ENCODE results near the gene SUGCT. TPM values are rescaled to one million over a fixed set of nuclear protein-coding genes. Genes with fewer than 3 reads are reported as not detected.

Gene SUGCT
- total and polyA plus RNA-seq, 2 of the 8 experiments (the other 6 are each of a cell fraction or from before 2014, with no cell fraction given), result 2.8 to 5.4 TPM

DNA sequence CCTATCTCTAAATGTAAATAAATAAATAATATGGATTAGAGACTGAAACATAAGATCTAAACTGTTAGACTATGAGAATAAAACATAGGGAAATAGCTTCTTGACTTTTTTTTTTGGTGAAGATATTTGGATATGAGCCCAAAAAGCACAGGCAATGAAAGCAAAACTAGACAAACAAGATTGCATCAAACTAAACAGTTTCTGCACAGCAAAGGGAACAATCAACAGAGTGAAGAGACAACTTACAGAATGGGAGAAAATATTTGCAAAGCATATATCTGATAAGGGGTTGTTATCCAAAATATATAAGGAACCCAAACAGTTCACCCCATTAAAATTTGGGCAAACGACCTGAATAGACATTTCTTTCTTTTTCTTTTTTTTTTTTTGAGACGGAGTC, 148.1 kb downstream of the SUGCT start:
- no peak overlapping the region for H3K27ac ChIP-seq (ENCODE audit: low read depth, low read length)
- ChIA-PET POLR2A (ENCODE audit: partially characterized antibody) (no interaction called here), CTCF (ENCODE audit: partially characterized antibody) (no interaction called here)
- 86% methylated on average over 2 of the region's 2 CpGs; no CpG with 5 or more reads in 1 of the 2 experiments for WGBS, 2 experiments (ENCODE audit: extremely low coverage in 1 of 2, insufficient coverage in 1 of 2, insufficient read length in 1 of 2, insufficient replicate concordance in 2 of 2, low coverage in 1 of 2, low lambda C conversion rate in 2 of 2, missing lambda C conversion rate in 1 of 2)
- no peak overlapping the region for H2AFZ ChIP-seq (ENCODE audit: low read length)
- no peaks in the 10 kb centered on the region for H3K4me1 ChIP-seq (replicated peaks in 1 of 4; ENCODE audit: control insufficient read depth in 3 of 4, insufficient read depth in 4 of 4, low read length in 3 of 4)
- no peak overlapping the region for H3K18ac ChIP-seq (ENCODE audit: extremely low read depth, low read length)
- no peaks in the 10 kb centered on the region for H3K79me1 ChIP-seq (ENCODE audit: low read depth, low read length)
- DNase-seq (ENCODE audit: low read depth in 1 of 2, low spot score in 2 of 2) (no peak), FAIRE-seq (no peak)
- TF ChIP-seq TCF12 (IDR thresholded peaks at IDR 0.05; ENCODE audit: low read depth, low read length), result no peak
- no peak for TF ChIP-seq HDAC6 (IDR thresholded peaks at IDR 0.05; ENCODE audit: low read depth, low read length)
- no peak for TF ChIP-seq TBP (IDR thresholded peaks at IDR 0.05; ENCODE audit: low read depth, low read length)
- no peak for TF ChIP-seq HDAC2 (IDR thresholded peaks at IDR 0.05; ENCODE audit: borderline replicate concordance in 1 of 2, low read depth in 2 of 2, low read length in 2 of 2)
- TF ChIP-seq EP300 (IDR thresholded peaks at IDR 0.05; ENCODE audit: borderline replicate concordance in 1 of 2, low read depth in 2 of 2, low read length in 2 of 2), result no peak
- TF ChIP-seq RAD21 (IDR thresholded peaks at IDR 0.05 in 1 of 2, conservative IDR thresholded peaks at IDR 0.05 in 1 of 2; ENCODE audit: low read depth in 2 of 2, low read length in 2 of 2), result no peak
- no peak for TF ChIP-seq RXRA (IDR thresholded peaks at IDR 0.05; ENCODE audit: insufficient read depth, low read depth, low read length)
- no peak for TF ChIP-seq CHD1 (IDR thresholded peaks at IDR 0.05; ENCODE audit: low read depth, low read length)
- TF ChIP-seq EZH2 (IDR thresholded peaks at IDR 0.05; ENCODE audit: low read depth, low read length, severe bottlenecking), result no peak
- no peaks in the 10 kb centered on the region for H3K36me3 ChIP-seq (ENCODE audit: control insufficient read depth in 2 of 4, insufficient read depth in 4 of 4, low read length in 3 of 4)
- no peaks in the 10 kb centered on the region for H3K79me2 ChIP-seq (ENCODE audit: control insufficient read depth in 1 of 2, insufficient read depth in 2 of 2, low read length in 2 of 2)
- no peak overlapping the region for H3K4me2 ChIP-seq (ENCODE audit: insufficient read depth in 1 of 2, low read depth in 2 of 2, low read length in 2 of 2)
- no peak overlapping the region for H4K91ac ChIP-seq (replicated peaks; ENCODE audit: insufficient read length, low read length)
- no peaks in the 10 kb centered on the region; the same call in 1 of the 2 replicates for H3K23me2 ChIP-seq (ENCODE audit: low read depth, low read length)
- no peaks in the 10 kb centered on the region for H3K9me3 ChIP-seq (ENCODE audit: insufficient read depth in 2 of 2, low read depth in 1 of 2, low read length in 1 of 2)
- no peak overlapping the region for H2BK5ac ChIP-seq (ENCODE audit: low read depth, low read length)
- H3K14ac ChIP-seq (ENCODE audit: insufficient read length), result no peak overlapping the region
- no peak overlapping the region for H4K8ac ChIP-seq (ENCODE audit: extremely low read depth, insufficient read depth, low read length)
- H2BK20ac ChIP-seq (ENCODE audit: low read length), result no peak overlapping the region
- H2AK5ac ChIP-seq (ENCODE audit: low read depth, low read length), result no peak overlapping the region
- H4K20me1 ChIP-seq (replicated peaks in 1 of 2; ENCODE audit: control insufficient read depth in 1 of 2, insufficient read depth in 2 of 2, low read length in 2 of 2), result no peaks in the 10 kb centered on the region
- H4K5ac ChIP-seq (ENCODE audit: insufficient read length, low read depth, low read length), result no peak overlapping the region
- no peak overlapping the region for H3K56ac ChIP-seq (replicated peaks; ENCODE audit: insufficient read length, low read depth, low read length)
- H3K9ac ChIP-seq (replicated peaks in 1 of 4; ENCODE audit: extremely low read depth in 1 of 4, low read depth in 3 of 4, low read length in 3 of 4), result no peak overlapping the region
- H3K4me3 ChIP-seq (ENCODE audit: extremely low read depth in 1 of 4, insufficient read depth in 2 of 4, low read depth in 3 of 4, low read length in 4 of 4), result no peak overlapping the region
- no peak overlapping the region for H2BK120ac ChIP-seq (replicated peaks; ENCODE audit: low read depth, low read length)
- no peak overlapping the region for H3K4ac ChIP-seq (replicated peaks; ENCODE audit: insufficient read length, low read depth, low read length)
- H2BK12ac ChIP-seq (ENCODE audit: low read depth, low read length), result no peak overlapping the region
- H3K27me3 ChIP-seq (replicated peaks in 1 of 4; ENCODE audit: control insufficient read depth in 3 of 4, extremely low read depth in 1 of 4, insufficient read depth in 3 of 4, low read length in 3 of 4), result no peaks in the 10 kb centered on the region
- H2BK15ac ChIP-seq (ENCODE audit: low read length), result no peak overlapping the region
- H3K23ac ChIP-seq (ENCODE audit: insufficient read length), result no peak overlapping the region
